Stimulated activated effector memory CD8-positive, alpha-beta T cell treated with anti-CD3 and anti-CD28 coated beads, Interleukin-12 subunit alpha, Interleukin-12 subunit beta, amount 100 ng/mL, for 72 hours (primary cell): Measurements from ENCODE around the gene PRRT1B.

Experiments used
- ATAC-seq: fragments of 150-1000 bp; cut with Tn5 transposase; 2 replicates; pipeline ENCODE4 v1.10.0; 2021
- DNase-seq, 2 donors: peaks; one replicate each; pipeline ENCODE4 v3.0.0; 2021 to 2022; ENCODE audit warnings: low spot score in 2 of 2
- H3K27ac Mint-ChIP-seq: one replicate; pipeline ENCODE4 v1.8.0; 2022; ENCODE audit warnings: mild to moderate bottlenecking, mixed read lengths
- H3K36me3 Mint-ChIP-seq: one replicate; pipeline ENCODE4 v1.8.0; 2022; ENCODE audit warnings: mild to moderate bottlenecking, mixed read lengths
- H3K4me1 Mint-ChIP-seq: one replicate; pipeline ENCODE4 v1.8.0; 2022; ENCODE audit warnings: mixed read lengths
- H3K4me3 Mint-ChIP-seq: one replicate; pipeline ENCODE4 v1.8.0; 2022; ENCODE audit warnings: mild to moderate bottlenecking, mixed read lengths
- H3K9me3 Mint-ChIP-seq: one replicate; pipeline ENCODE4 v1.8.0; 2022; ENCODE audit warnings: mixed read lengths

The PRRT1B gene

DNA sequence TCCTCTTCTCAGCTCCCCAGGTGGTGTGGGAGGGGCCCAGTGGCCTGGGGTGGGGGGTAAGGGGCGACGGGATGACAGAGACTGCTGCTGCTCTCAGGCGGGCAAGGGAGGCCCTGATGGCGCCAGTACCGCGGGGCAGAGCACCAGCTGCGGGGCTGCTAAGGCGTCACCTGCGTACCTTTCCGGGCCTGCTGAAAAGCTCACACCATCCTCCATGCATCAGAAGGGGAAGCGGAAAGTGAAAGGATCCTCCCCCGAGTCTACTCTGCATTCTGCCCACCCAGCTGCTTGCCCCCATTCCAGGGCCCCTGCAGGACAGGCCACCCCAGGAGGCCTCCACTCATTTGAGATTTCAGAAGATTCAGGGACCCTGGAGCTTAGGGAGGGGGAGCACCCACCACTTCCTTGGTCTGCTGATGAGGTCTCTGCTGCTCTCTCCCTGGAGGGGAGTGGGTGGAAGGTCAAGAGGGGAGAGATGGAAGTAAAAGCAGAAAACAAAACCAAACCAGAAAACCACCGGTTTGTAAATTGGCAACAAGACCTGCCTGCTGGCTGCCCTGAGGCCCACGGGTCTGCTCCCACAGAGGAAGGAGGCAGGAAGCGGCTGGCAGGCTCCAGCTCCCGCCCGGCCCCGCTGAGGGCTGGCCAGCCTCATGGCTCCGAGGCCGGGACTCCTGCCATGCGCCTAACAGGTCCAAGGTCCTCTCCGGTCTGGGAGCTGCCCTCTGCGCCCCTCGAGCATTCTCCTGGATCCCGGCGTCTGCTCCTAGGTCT is 33.6 kb downstream of the PRRT1B start:
- DNase-seq (peak in 1 of 2 donors; percentile 62), ATAC-seq (peak; percentile 75)
- H3K9me3 Mint-ChIP-seq: no peaks in the 10 kb centered on the region
- H3K36me3 Mint-ChIP-seq: peaks cover 100% of the 10 kb centered on the region
- H3K4me1 Mint-ChIP-seq: peaks cover 41% of the 10 kb centered on the region
- peak overlapping the region; percentile 50 for H3K27ac Mint-ChIP-seq
- peak overlapping the region; percentile 19 for H3K4me3 Mint-ChIP-seq

DNA sequence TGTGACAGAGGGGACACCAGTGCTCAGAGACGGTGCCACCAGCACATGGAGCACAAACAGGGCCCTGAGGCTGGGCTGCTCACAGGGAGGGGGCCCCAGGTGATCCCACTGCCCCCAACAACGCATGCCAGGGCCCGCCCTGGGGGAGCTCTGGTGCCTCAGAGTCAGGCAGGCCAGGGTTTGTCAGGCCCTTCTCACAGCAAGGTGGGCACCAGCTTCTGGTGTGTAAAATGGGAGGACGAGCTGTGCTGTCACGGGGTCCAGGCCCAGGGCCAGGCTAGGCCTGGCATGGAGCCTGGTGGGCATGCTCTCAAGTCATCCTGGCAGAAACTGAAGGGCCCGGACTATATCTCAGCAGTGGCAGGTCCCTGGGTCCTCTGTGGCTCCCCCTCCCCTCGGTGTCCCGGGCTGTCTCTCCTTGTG is 34.5 kb downstream of the PRRT1B start:
- H3K9me3 Mint-ChIP-seq: no peaks in the 10 kb centered on the region
- no peak for ATAC-seq
- H3K27ac Mint-ChIP-seq: peak overlapping the region; percentile 50
- peaks cover 100% of the 10 kb centered on the region for H3K36me3 Mint-ChIP-seq
- peak overlapping the region; percentile 19 for H3K4me3 Mint-ChIP-seq
- peaks cover 46% of the 10 kb centered on the region for H3K4me1 Mint-ChIP-seq
- no peak for DNase-seq

DNA sequence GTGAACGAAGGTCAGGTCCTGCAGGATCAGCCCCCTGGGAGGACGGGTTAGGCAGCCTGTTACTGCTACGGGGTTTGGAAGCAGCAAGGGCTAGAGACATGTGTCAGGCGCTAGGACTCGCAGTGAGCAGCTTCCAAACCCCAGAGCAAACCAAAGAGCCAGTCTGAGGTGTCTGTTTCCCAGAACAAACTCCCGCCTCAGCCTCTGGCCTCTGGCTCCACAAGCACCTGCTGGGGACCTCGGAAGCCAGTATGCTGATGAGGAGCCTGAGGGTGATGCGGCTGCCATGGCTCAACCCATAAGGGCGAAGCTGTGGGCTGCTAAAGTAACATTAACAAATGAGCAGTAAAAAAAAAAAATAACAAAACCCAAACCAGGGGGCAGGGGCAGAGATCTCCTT is 35.0 kb downstream of the PRRT1B start:
- H3K36me3 Mint-ChIP-seq: peaks cover 100% of the 10 kb centered on the region

DNA sequence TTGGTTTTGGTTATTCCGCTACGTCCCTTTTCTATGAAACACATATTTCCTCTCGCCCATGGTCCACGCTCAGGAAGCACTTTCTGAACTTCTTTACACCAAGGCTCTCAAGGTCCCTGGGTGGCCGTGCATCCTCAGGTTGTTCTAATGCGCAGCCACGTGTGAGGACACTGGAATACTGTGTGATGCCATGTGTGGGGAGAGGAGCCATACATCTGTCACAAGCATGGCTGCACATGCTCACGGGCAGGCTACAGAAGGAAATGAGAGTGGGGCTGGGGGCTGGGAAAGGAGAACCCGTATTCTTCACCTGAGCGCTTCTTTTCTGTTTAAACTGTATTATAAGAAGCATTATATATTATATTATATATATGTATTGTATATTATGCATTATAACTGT is 36.7 kb downstream of the PRRT1B start:
- Mint-ChIP-seq H3K9me3 (no peaks in the 10 kb centered on the region), H3K27ac (peak overlapping the region; percentile 30), H3K36me3 (peaks cover 96% of the 10 kb centered on the region), H3K4me3 (no peak overlapping the region), H3K4me1 (peaks cover 68% of the 10 kb centered on the region)
- ATAC-seq (no peak), DNase-seq (no peak)

More for the DNA sequence above, 35.0 kb downstream of the PRRT1B start:
- Mint-ChIP-seq H3K4me1 (peaks cover 52% of the 10 kb centered on the region), H3K27ac (peak overlapping the region; percentile 50), H3K9me3 (no peaks in the 10 kb centered on the region), H3K4me3 (no peak overlapping the region)
- no peak for DNase-seq
- no peak for ATAC-seq

DNA sequence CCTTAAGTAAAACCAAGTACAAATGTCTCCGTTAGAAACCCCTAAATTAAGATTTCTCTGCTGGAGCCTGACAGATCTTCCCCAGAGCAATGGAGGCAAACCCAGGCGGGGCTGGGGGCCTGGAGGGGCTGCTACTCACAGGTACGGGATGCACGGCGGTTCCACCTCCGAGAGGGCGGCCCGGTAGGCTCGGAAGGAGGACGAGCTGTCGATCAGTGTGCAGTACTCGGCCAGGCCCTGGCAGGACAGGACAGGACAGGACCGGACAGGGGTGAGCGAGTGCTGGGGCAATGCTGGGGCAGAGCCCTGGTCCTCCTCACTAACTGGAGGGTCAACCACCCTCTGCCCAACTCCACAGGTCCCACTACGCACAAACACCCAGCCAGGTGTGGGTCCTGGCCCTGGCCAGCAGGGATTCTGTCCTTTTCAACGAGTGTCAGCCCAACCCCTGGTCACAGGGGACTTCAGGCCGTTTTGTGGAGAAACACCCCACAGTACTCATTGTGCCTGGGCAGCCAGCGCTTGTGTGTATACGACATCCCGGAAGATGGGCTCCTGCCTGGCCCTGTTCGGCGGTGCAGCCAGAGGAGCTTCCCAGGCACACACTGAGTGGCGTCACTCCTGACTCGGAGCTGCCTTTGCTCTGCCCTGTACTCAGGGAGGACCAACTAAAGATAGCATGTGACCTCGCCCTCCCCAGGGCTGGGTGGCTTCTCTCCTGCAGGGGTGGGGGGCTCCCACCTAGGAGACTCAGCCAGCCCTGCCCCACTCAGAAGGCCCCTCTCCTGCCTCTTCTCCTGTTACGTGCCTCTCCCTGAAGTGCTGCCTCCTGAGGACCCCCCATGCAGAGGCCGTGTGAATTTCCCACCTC is 37.4 kb downstream of the PRRT1B start:
- Mint-ChIP-seq H3K4me1 (peaks cover 69% of the 10 kb centered on the region), H3K27ac (peak overlapping the region; percentile 89), H3K9me3 (no peaks in the 10 kb centered on the region), H3K36me3 (peaks cover 96% of the 10 kb centered on the region), H3K4me3 (no peak overlapping the region)
- ATAC-seq (no peak), DNase-seq (no peak)

DNA sequence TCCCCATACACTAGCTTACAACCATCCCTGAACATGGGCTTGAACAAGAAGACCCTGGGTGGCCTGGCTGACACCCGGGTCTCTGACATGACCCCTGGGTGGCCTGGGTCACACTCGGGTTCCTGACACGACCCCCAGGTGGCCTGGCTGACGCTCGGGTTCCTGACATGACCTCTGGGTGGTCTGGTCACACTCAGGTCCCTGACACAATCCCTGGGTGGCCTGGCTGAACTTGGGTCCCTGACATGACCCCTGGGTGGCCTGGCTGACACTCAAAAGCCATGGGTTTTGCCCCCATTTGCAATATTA is 38.0 kb downstream of the PRRT1B start:
- H3K36me3 Mint-ChIP-seq: peaks cover 96% of the 10 kb centered on the region
- H3K4me3 Mint-ChIP-seq: no peak overlapping the region
- H3K9me3 Mint-ChIP-seq: no peaks in the 10 kb centered on the region
- no peak for ATAC-seq
- peaks cover 64% of the 10 kb centered on the region for H3K4me1 Mint-ChIP-seq
- DNase-seq: no peak
- H3K27ac Mint-ChIP-seq: peak overlapping the region; percentile 89

DNA sequence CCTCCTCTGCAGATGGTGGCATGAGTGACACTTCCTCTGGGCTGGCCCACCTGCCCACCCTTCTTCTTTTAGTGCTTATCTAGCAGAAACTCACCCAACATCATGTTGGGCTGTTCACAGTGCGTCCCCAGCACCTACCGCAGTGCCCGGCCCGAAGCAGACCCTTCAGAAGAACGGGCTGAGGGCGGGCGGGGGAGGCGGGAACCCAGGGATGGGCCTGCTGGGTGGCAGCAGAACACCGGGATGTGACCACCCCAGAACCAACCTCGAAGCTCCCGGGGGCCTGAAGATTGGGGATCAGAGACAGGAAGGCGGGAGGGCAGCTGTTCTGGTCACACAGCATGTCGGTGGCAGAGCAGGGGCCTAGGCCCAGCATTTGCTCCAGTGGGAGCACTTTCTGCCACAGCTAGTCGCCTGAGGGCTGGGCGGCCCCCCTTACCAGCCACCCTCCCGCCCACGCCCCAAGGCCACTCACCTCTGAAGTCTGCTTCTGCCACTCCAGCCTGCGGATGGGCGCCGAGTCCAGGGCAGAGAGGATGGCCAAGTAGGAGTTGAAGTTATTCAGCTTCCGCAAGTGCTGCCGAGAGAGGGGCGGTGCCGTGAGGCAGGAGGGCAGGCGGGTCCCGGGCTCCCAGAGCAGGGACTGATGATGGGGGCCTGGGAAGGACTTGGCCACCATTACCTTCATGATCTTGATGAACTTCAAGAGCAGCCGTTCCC is 38.7 kb downstream of the PRRT1B start:
- DNase-seq (no peak), ATAC-seq (no peak)
- H3K4me3 Mint-ChIP-seq: peak overlapping the region; percentile 56
- no peaks in the 10 kb centered on the region for H3K9me3 Mint-ChIP-seq
- H3K27ac Mint-ChIP-seq: peak overlapping the region; percentile 95
- H3K36me3 Mint-ChIP-seq: peaks cover 96% of the 10 kb centered on the region
- H3K4me1 Mint-ChIP-seq: peaks cover 57% of the 10 kb centered on the region

DNA sequence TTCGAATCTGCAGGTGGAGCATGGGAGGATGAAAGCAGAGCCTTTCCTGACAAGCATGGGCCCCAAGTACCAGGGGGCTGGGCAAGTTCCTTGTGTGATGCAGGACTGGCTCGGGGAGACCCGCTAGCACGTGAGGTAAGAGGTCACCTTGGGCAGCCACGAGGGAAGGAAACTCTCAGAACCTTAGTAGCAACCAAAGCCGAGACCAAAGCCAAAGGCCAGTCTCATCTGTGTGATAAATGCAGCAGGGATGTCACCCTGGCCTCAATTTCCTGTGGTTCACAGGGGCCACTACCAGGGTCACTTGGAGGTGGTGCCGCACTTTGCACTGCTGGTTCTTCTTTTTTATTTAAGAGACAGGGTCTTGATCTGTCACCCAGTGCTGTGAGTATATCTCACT is 39.5 kb downstream of the PRRT1B start:
- peaks cover 49% of the 10 kb centered on the region for H3K4me1 Mint-ChIP-seq
- H3K27ac Mint-ChIP-seq: peak overlapping the region; percentile 95
- H3K9me3 Mint-ChIP-seq: no peaks in the 10 kb centered on the region
- DNase-seq (no peak), ATAC-seq (peak; percentile 61)
- H3K4me3 Mint-ChIP-seq: peak overlapping the region; percentile 56
- H3K36me3 Mint-ChIP-seq: peaks cover 96% of the 10 kb centered on the region

DNA sequence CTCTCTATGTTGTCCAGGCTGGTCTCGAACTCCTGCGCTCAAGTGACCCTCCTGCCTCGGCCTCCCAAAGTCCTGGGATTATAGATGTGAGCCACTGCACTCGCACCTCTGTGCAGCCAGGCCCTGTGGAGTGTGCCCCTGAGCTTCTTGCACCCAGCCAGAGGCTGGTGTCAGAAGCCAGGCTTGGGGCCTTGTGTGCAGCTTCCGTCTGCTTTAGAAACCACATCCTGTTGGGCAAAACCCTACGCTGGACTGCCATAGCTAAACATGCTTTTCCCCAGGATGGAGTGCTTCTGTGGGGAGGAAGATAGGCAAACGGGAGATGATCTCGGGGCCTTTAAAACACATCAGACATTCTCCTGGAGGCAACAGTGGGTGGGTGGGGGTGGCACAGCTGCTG is 40.1 kb downstream of the PRRT1B start:
- Mint-ChIP-seq H3K4me1 (peaks cover 47% of the 10 kb centered on the region), H3K4me3 (peak overlapping the region; percentile 56), H3K36me3 (peaks cover 96% of the 10 kb centered on the region), H3K9me3 (no peaks in the 10 kb centered on the region), H3K27ac (peak overlapping the region; percentile 95)
- peak; percentile 91 for ATAC-seq
- DNase-seq: peak; percentile 29 to 66

DNA sequence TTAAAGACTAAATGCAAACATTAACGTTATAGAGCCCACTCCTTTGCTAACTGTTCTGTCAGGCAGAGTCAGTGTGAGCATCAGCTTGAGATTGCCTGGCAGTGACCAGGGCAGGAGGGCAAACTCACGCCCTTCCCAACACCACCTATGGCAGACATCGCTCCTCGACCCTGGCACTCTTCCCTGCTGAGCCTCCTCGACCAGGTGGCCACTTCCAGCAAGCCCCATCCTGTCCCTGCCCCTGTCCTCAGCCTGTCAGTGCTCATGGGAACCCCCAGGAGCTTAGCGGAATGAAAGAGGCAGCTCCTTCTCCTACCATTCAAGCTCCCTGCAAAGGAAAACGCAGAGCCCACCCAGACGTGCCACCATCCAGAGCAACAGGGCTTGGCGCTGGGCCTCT is 42.0 kb downstream of the PRRT1B start:
- Mint-ChIP-seq H3K4me3 (no peak overlapping the region), H3K9me3 (no peaks in the 10 kb centered on the region), H3K27ac (peak overlapping the region; percentile 88), H3K4me1 (peaks cover 66% of the 10 kb centered on the region), H3K36me3 (peaks cover 96% of the 10 kb centered on the region)
- DNase-seq (no peak), ATAC-seq (no peak)

DNA sequence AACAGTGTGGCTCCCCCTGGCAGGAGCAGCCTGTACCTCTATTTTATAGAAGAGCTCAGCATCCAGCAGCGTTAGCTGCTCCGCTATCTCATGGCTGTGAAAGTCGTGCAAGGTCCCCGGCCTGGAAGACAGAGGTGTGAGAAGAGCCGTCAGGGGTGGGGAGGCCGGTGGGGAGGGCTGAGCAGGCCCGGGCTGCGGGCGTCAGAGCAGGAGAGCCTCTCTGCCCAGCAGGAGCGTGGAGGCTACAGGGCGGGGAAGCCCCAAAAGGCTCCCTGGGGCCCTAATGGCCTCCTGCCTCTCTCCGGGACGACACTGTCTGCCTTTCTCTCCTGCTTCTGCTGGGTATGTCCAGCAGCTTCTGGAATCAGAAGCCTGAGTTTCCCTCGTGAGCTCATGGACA is 42.6 kb downstream of the PRRT1B start:
- no peak for ATAC-seq
- Mint-ChIP-seq H3K27ac (peak overlapping the region; percentile 88), H3K9me3 (no peaks in the 10 kb centered on the region), H3K4me3 (no peak overlapping the region), H3K4me1 (peaks cover 67% of the 10 kb centered on the region), H3K36me3 (peaks cover 96% of the 10 kb centered on the region)
- DNase-seq: no peak

DNA sequence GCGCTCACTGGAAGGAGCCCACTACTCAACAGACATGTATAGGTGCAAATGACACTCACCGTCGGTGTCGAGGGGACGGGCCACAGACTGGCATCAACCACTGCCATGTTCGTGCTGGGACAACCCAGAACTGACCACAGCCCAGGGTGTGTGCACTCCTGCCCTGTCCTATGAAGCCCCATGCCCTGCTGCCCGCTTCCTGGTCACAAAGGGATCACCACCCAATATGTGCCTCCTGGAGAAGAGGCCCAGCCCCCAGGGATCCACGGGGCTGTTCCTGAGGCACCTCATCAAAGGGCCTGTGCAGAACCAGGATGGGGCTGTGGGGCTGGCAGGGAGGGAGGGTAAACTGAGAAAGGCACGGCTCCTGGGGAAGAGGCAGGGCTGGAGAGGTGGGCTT is 43.1 kb downstream of the PRRT1B start:
- DNase-seq (no peak), ATAC-seq (no peak)
- H3K27ac Mint-ChIP-seq: peak overlapping the region; percentile 88
- no peaks in the 10 kb centered on the region for H3K9me3 Mint-ChIP-seq
- H3K4me3 Mint-ChIP-seq: no peak overlapping the region
- peaks cover 96% of the 10 kb centered on the region for H3K36me3 Mint-ChIP-seq
- peaks cover 62% of the 10 kb centered on the region for H3K4me1 Mint-ChIP-seq

DNA sequence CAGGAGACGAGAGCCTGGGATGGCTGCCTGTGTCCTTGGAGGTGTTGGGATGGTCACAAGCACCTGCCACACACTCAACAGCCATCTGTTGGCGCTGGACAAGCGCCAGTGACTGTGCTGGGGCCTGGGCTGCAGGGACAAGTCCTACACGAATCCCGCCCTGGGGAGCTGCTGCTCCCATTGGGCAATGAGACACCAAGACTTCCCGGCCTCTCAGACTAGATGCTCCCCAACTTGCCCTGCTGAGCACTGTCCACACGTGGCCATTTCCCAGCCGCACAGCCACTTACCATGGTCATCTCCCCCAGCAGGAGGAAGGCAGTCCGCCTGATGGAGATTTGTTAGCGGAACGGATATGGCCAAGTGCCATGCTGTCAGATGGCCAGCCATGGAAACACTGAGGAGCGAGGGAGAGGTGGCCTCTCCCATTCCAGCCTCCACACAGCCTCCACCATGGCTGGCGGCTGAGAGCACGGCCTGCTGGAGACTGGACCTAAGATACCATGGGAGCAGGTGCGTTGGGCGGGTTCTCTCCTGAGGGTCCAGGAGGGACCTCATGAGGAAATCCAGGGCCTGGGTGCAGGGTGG is 43.9 kb downstream of the PRRT1B start:
- peaks cover 56% of the 10 kb centered on the region for H3K4me1 Mint-ChIP-seq

DNA sequence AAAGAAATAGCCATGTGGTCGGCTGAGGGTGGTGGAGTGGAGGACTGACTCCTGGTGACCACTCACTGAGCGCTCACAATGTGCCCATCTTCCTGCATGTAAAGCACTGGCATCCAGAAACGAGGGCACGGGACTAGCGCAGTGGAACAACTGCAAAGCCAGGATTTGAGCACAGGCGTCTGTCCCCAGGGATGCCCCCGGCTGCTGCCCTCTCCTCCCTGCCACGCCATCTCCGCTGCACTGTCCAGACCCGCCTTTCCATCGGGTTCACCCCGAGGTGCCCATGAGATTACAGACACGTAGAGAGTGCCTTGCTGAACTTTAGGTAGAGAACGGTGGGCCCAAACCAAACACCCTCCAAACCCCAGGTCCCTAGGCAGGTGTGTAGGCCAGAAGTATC is 44.7 kb downstream of the PRRT1B start:
- Mint-ChIP-seq H3K27ac (peak overlapping the region; percentile 88), H3K9me3 (no peaks in the 10 kb centered on the region), H3K36me3 (peaks cover 96% of the 10 kb centered on the region), H3K4me1 (peaks cover 50% of the 10 kb centered on the region), H3K4me3 (no peak overlapping the region)
- no peak for DNase-seq
- ATAC-seq: no peak

More for the DNA sequence above, 43.9 kb downstream of the PRRT1B start:
- DNase-seq: no peak
- no peaks in the 10 kb centered on the region for H3K9me3 Mint-ChIP-seq
- no peak for ATAC-seq
- H3K36me3 Mint-ChIP-seq: peaks cover 96% of the 10 kb centered on the region
- peak overlapping the region; percentile 88 for H3K27ac Mint-ChIP-seq
- no peak overlapping the region for H3K4me3 Mint-ChIP-seq

DNA sequence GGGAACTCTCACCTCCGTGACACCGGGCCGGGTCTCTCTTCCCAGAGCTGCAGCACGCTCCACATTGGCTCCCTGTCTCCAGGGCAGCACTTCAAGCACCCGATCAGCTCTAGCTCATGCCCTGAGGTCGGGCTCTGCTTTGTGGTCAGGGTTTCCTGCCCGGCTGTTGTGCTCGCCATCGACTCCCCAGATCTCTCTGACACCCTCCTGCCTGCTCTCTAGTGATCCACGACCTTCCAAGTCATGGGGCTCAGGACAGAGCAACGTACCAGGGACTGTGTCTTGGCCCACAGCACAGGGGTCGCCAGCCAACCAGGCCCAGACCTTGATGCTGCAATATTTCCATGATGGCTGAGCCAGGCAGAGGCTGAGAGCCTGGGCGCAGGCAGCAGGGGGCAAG is 45.1 kb downstream of the PRRT1B start:
- no peak overlapping the region for H3K4me3 Mint-ChIP-seq
- ATAC-seq: no peak
- H3K27ac Mint-ChIP-seq: peak overlapping the region; percentile 88
- H3K36me3 Mint-ChIP-seq: peaks cover 96% of the 10 kb centered on the region
- peaks cover 45% of the 10 kb centered on the region for H3K4me1 Mint-ChIP-seq
- DNase-seq: no peak
- no peaks in the 10 kb centered on the region for H3K9me3 Mint-ChIP-seq
